PC-9 (cell line): Measurements from ENCODE around the gene NDUFS6. TPM values are rescaled to one million over a fixed set of nuclear protein-coding genes. Genes with fewer than 3 reads are reported as not detected.

Source experiments
- BruUV-seq: library from RNA; stranded (reverse); fragments of 400-500 nt; replicated peaks from 2 replicates; lab custom pipeline; 2021; lab: Mats Ljungman, UMichigan
- CTCF ChIA-PET: fragments of 300-600 bp; sonication (Branson Sonifier 250); formaldehyde crosslinking; loops from one replicate; lab custom pipeline; 2022; ENCODE audit warnings: antibody characterized with exemption; lab: Charles Lee
- POLR2A ChIA-PET: fragments of 300-600 bp; sonication (Branson Sonifier 250); formaldehyde crosslinking; loops from one replicate; lab custom pipeline; 2022; ENCODE audit warnings: antibody characterized with exemption; ENCODE audit not compliant: unreplicated experiment; lab: Charles Lee
- DNase-seq, 2 experiments: peaks; one replicate each; pipeline versions ENCODE4 v3.0.0 to v3.0.0-alpha.2; 2015 to 2022; ENCODE audit warnings: mixed read lengths in 1 of 2
- H2AFZ ChIP-seq: fragments of 200-600 bp; sonication (generic); 2 replicates; pipeline ENCODE4 v1.8.1; 2017; ENCODE audit warnings: antibody characterized with exemption
- H3F3A ChIP-seq: fragments of 200-600 bp; sonication (generic); 2 replicates; pipeline ENCODE4 v1.8.1; 2017; ENCODE audit warnings: antibody characterized with exemption, mild to moderate bottlenecking, low read depth; ENCODE audit not compliant: insufficient read depth
- H3K27ac ChIP-seq: fragments of 200-600 bp; sonication (generic); 2 replicates; pipeline ENCODE4 v1.6.1; 2016; ENCODE audit warnings: mixed run types
- H3K27me3 ChIP-seq: fragments of 200-600 bp; sonication (generic); 2 replicates; pipeline ENCODE4 v1.6.1; 2016; ENCODE audit warnings: low read depth, mixed run types; ENCODE audit not compliant: insufficient read depth
- H3K36me3 ChIP-seq: fragments of 200-600 bp; sonication (generic); 2 replicates; pipeline ENCODE4 v1.6.1; 2016; ENCODE audit warnings: low read depth, mixed run types
- H3K4me1 ChIP-seq: fragments of 200-600 bp; sonication (generic); replicated peaks from 2 replicates; pipeline ENCODE4 v1.6.1; 2016; ENCODE audit warnings: mixed run types; ENCODE audit not compliant: insufficient read depth
- H3K4me2 ChIP-seq: fragments of 200-600 bp; sonication (generic); 2 replicates; pipeline ENCODE4 v1.6.1; 2017; ENCODE audit warnings: mixed run types
- H3K4me3 ChIP-seq: fragments of 200-600 bp; sonication (generic); 2 replicates; pipeline ENCODE4 v1.6.1; 2016; ENCODE audit warnings: mixed run types
- H3K79me2 ChIP-seq: fragments of 200-600 bp; sonication (generic); 2 replicates; pipeline ENCODE4 v1.6.1; 2017; ENCODE audit warnings: low read depth, mixed run types
- H3K9me2 ChIP-seq: fragments of 200-600 bp; sonication (generic); 2 replicates; pipeline ENCODE4 v1.8.1; 2017; ENCODE audit warnings: mild to moderate bottlenecking; ENCODE audit not compliant: insufficient read depth
- H3K9me3 ChIP-seq: fragments of 200-600 bp; sonication (generic); 2 replicates; pipeline ENCODE4 v1.8.1; 2016; ENCODE audit warnings: low read depth; ENCODE audit not compliant: insufficient read depth
- H4K20me1 ChIP-seq: fragments of 200-600 bp; sonication (generic); 2 replicates; pipeline ENCODE4 v1.8.1; 2017; ENCODE audit not compliant: insufficient read depth
- EZH2 ChIP-seq: fragments of 200-600 bp; sonication (generic); IDR thresholded peaks from 2 replicates; pipeline ENCODE4 v1.8.0; 2017; ENCODE audit warnings: antibody characterized with exemption, low read depth
- intact Hi-C: fragments of 100-400 bp; cut with micrococcal nuclease; formaldehyde crosslinking; loops from one replicate; pipeline ENCODE4 v1.10.0; 2022; ENCODE audit not compliant: unreplicated experiment
- total RNA-seq: library from RNA; stranded (reverse); gene quantifications from 2 replicates; pipeline ENCODE4 v1.2.3, GENCODE V29; 2021
- TF ChIP-seq, protein P1 (sequence below): fragments of 200-600 bp; sonication (generic); conservative IDR thresholded peaks from 2 replicates; pipeline ENCODE4 v1.6.1; 2017; ENCODE audit warnings: mixed run types, antibody characterized with exemption, mild to moderate bottlenecking, moderate library complexity

The NDUFS6 gene
- total RNA-seq, 1 experiment from 2014 or later, result 153 TPM

DNA sequence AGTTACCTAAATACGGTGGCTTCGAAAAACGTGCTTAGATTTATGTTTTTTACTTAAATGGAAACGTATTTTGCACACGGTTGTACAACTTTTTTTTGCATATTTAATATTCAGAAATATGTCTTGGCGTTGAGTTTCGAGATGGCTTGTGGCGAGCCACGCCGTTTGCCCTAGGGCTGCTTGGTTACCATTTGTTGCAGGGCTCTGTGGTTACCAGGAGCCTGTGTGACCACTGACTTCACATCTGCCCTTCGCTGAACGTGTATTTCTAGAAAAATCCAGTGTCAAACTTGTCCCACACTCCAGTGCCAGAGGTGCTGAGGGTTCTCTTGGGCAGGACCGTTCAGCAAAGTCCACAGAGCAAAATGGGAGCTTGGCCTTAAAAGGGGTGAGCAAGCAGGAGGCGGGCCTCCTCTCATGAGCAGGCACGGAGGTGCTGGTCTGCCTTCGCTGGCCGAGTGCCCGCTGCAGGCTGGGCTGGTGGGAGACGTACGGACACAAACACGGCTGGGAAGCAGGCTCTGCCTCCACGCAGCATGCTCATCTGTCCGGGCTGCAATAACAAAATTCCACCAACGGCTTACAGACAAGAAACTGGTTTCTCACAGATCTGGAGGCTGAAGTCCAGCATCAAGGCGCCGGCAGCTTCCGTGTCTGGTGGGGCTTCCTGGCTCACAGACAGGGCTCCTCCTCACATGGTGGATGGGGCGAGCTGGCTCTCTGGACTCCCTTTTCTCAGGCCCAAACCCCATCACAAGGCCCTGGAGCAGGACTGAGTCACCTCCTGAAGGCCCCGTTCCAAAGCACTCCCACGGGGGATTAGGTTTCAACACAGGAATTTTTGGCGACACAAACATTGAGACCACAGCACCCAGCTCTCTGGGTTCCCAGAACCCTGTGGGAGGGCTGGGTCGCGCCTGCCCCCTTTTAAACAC, 7.0 kb upstream of the NDUFS6 start:
- ChIA-PET CTCF (no interaction called here), POLR2A (no interaction called here)
- Histone ChIP-seq H4K20me1 (peaks cover 6% of the 10 kb centered on the region; the same call in 1 of the 2 replicates), H3K9me2 (no peaks in the 10 kb centered on the region), H2AFZ (no peak overlapping the region), H3K36me3 (peaks cover 15% of the 10 kb centered on the region), H3K79me2 (peaks cover 22% of the 10 kb centered on the region), H3K27ac (no peak overlapping the region), H3K4me2 (no peak overlapping the region), H3K9me3 (no peaks in the 10 kb centered on the region), H3F3A (peaks cover 18% of the 10 kb centered on the region; the same call in 1 of the 2 replicates), H3K27me3 (no peaks in the 10 kb centered on the region), H3K4me3 (no peak overlapping the region), H3K4me1 (peaks cover 17% of the 10 kb centered on the region)
- intact Hi-C loops, result no loop called here
- BruUV-seq, result no TSS peak
- no peak for TF ChIP-seq EZH2
- TF ChIP-seq, protein P1, sequence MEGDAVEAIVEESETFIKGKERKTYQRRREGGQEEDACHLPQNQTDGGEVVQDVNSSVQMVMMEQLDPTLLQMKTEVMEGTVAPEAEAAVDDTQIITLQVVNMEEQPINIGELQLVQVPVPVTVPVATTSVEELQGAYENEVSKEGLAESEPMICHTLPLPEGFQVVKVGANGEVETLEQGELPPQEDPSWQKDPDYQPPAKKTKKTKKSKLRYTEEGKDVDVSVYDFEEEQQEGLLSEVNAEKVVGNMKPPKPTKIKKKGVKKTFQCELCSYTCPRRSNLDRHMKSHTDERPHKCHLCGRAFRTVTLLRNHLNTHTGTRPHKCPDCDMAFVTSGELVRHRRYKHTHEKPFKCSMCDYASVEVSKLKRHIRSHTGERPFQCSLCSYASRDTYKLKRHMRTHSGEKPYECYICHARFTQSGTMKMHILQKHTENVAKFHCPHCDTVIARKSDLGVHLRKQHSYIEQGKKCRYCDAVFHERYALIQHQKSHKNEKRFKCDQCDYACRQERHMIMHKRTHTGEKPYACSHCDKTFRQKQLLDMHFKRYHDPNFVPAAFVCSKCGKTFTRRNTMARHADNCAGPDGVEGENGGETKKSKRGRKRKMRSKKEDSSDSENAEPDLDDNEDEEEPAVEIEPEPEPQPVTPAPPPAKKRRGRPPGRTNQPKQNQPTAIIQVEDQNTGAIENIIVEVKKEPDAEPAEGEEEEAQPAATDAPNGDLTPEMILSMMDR, result no peak
- peak in 1 of 2 experiments; percentile 34 for DNase-seq

DNA sequence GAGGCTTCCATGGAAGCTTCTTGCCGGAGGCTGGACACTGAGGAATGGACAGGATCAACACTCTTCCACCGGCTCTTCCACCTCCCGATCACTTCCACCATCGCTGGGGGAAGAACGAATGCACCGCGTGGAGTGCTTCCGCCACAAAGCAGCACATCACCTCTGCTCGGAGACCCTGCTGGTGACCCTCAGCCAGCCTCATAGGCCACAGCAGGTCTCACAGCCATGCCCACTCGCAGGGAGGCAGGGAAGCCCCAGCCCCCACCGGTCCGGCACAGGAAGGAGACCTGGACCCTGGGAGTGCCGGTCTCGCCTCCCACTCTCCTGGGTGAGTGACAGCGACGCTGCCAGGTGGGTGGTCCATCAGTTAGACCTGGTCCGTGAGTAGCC, 6.3 kb upstream of the NDUFS6 start:
- Histone ChIP-seq H3K9me2 (no peaks in the 10 kb centered on the region), H3K27me3 (no peaks in the 10 kb centered on the region), H3K4me1 (peaks cover 11% of the 10 kb centered on the region), H2AFZ (no peak overlapping the region), H3K4me2 (no peak overlapping the region), H3K27ac (no peak overlapping the region), H3K79me2 (peaks cover 25% of the 10 kb centered on the region), H3K9me3 (no peaks in the 10 kb centered on the region), H3F3A (peaks cover 13% of the 10 kb centered on the region; the same call in 1 of the 2 replicates), H3K4me3 (no peak overlapping the region), H3K36me3 (peaks cover 15% of the 10 kb centered on the region), H4K20me1 (peaks cover 6% of the 10 kb centered on the region; the same call in 1 of the 2 replicates)
- POLR2A ChIA-PET, result no interaction called here
- no TSS peak for BruUV-seq
- TF ChIP-seq EZH2, result no peak
- TF ChIP-seq, protein P1, result no peak
- CTCF ChIA-PET, result interaction anchor here (0.6 kb wide), 1 partner anchor 282 kb away, joined by 4 read pairs; no protein-coding TSS in a partner anchor
- intact Hi-C loops, result no loop called here
- no peak for DNase-seq

DNA sequence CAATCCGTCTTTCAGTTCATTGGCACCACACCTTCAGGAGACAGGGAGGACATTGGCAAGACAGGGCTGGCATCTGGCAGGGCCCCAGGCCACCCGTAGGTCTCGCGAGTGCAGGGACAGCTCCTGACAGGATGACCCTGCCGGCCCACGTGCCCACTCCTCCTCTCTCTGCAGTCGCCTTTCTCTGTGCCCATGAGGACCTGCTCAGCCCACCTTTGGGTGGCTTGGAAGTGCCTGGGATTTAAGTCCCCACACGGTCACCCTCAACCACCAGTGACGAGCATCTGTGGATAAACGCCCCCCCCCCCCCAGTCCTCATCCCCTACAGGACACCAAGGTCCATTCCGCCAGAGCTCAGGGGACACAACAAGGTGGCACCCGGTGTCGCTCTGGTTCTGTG, 5.7 kb upstream of the NDUFS6 start:
- intact Hi-C loops, result no loop called here
- ChIA-PET CTCF (interaction anchor here (0.6 kb wide), 2 partner anchors 137 to 282 kb away, joined by 4 to 14 read pairs; no protein-coding TSS in a partner anchor), POLR2A (no interaction called here)
- DNase-seq, result no peak
- Histone ChIP-seq H4K20me1 (peaks cover 6% of the 10 kb centered on the region; the same call in 1 of the 2 replicates), H3K9me3 (no peaks in the 10 kb centered on the region), H3K4me1 (peaks cover 6% of the 10 kb centered on the region), H3K9me2 (no peaks in the 10 kb centered on the region), H3K27ac (no peak overlapping the region), H3K27me3 (no peaks in the 10 kb centered on the region), H3K36me3 (peaks cover 15% of the 10 kb centered on the region), H3K4me3 (no peak overlapping the region), H3F3A (peaks cover 13% of the 10 kb centered on the region; the same call in 1 of the 2 replicates), H2AFZ (no peak overlapping the region), H3K4me2 (no peak overlapping the region), H3K79me2 (peaks cover 30% of the 10 kb centered on the region)
- TF ChIP-seq, protein P1, result no peak
- no peak for TF ChIP-seq EZH2
- no TSS peak for BruUV-seq
